H1 (cell line): ENCODE results near the gene SPDYC. TPM values are rescaled to one million over a fixed set of nuclear protein-coding genes. Genes with fewer than 3 reads are reported as not detected.

Experiments used
- CTCF ChIA-PET: fragments of 300-600 bp; sonication (Branson Sonifier 250); formaldehyde crosslinking; loops from one replicate; lab custom pipeline; 2021; ENCODE audit not compliant: partially characterized antibody; lab: Charles Lee
- POLR2A ChIA-PET: fragments of 300-600 bp; sonication (Branson Sonifier 250); formaldehyde crosslinking; loops from one replicate; lab custom pipeline; 2021; ENCODE audit warnings: inconsistent platforms; ENCODE audit not compliant: partially characterized antibody; lab: Charles Lee
- DNase-seq, 2 experiments: peaks; one replicate each; pipeline versions ENCODE4 v3.0.0 to v3.0.0-alpha.2; 2010 to 2022; ENCODE audit warnings: low spot score in 2 of 2, low read depth in 1 of 2, mixed read lengths in 1 of 2
- FAIRE-seq: peaks from 2 replicates; lab custom pipeline; 2011; peaks lifted over from hg19 to GRCh38; lab: Jason Lieb, UNC
- H2AFZ ChIP-seq: 2 replicates; pipeline ENCODE4 v1.8.1; 2012; ENCODE audit warnings: low read length, inconsistent platforms
- H2AK5ac ChIP-seq: 2 replicates; pipeline ENCODE4 v1.6.1; 2013; ENCODE audit warnings: low read depth, low read length
- H2BK120ac ChIP-seq: replicated peaks from 2 replicates; pipeline ENCODE3; 2013; ENCODE audit warnings: low read depth, low read length, inconsistent platforms
- H2BK12ac ChIP-seq: 2 replicates; pipeline ENCODE4 v1.6.1; 2013; ENCODE audit warnings: low read depth, low read length
- H2BK15ac ChIP-seq: 2 replicates; pipeline ENCODE4 v1.6.1; 2013; ENCODE audit warnings: low read length
- H2BK20ac ChIP-seq: 2 replicates; pipeline ENCODE4 v1.6.1; 2013; ENCODE audit warnings: low read length
- H2BK5ac ChIP-seq: 2 replicates; pipeline ENCODE4 v1.6.1; 2013; ENCODE audit warnings: low read depth, low read length
- H3K14ac ChIP-seq: 2 replicates; pipeline ENCODE4 v1.6.1; 2013; ENCODE audit warnings: inconsistent platforms; ENCODE audit not compliant: insufficient read length
- H3K18ac ChIP-seq: 2 replicates; pipeline ENCODE4 v1.6.1; 2013; ENCODE audit warnings: low read length; ENCODE audit errors: extremely low read depth
- H3K23ac ChIP-seq: 2 replicates; pipeline ENCODE4 v1.6.1; 2013; ENCODE audit warnings: inconsistent platforms; ENCODE audit not compliant: insufficient read length
- H3K23me2 ChIP-seq: 2 replicates; pipeline ENCODE4 v1.6.1; 2013; ENCODE audit warnings: low read depth, low read length
- H3K27ac ChIP-seq: 2 replicates; pipeline ENCODE4 v1.6.1; 2011; ENCODE audit warnings: low read depth, low read length, inconsistent platforms
- H3K27me3 ChIP-seq, 4 experiments: replicated peaks in 1 of 4; 1 replicate in 1 of 4; 2 replicates in 3 of 4; pipeline versions ENCODE4 v1.6.1 to v1.8.1; 2011 to 2013; ENCODE audit warnings: low read length in 3 of 4, mild to moderate bottlenecking in 3 of 4, inconsistent platforms in 2 of 4, mixed read lengths in 2 of 4, moderate library complexity in 1 of 4; ENCODE audit not compliant: control insufficient read depth in 3 of 4, insufficient read depth in 3 of 4; ENCODE audit errors: extremely low read depth in 1 of 4
- H3K36me3 ChIP-seq, 4 experiments: 2 replicates each; pipeline versions ENCODE4 v1.6.1 to v1.8.1; 2011 to 2013; ENCODE audit warnings: mild to moderate bottlenecking in 4 of 4, low read length in 3 of 4, moderate library complexity in 2 of 4, control low read depth in 1 of 4, inconsistent platforms in 1 of 4; ENCODE audit not compliant: insufficient read depth in 4 of 4, control insufficient read depth in 2 of 4
- H3K4ac ChIP-seq: replicated peaks from 2 replicates; pipeline ENCODE3; 2013; ENCODE audit warnings: low read length, low read depth, mixed read lengths, inconsistent platforms; ENCODE audit not compliant: insufficient read length
- H3K4me1 ChIP-seq, 4 experiments: replicated peaks in 1 of 4; 1 replicate in 1 of 4; 2 replicates in 3 of 4; pipeline versions ENCODE4 v1.6.1 to v1.8.1; 2011 to 2013; ENCODE audit warnings: low read length in 3 of 4, inconsistent platforms in 2 of 4, mixed read lengths in 1 of 4; ENCODE audit not compliant: insufficient read depth in 4 of 4, control insufficient read depth in 3 of 4
- H3K4me2 ChIP-seq, 2 experiments: 2 replicates each; pipeline versions ENCODE4 v1.6.1 to v1.8.1; 2011 to 2013; ENCODE audit warnings: low read depth in 2 of 2, low read length in 2 of 2, control low read depth in 1 of 2, inconsistent platforms in 1 of 2, mild to moderate bottlenecking in 1 of 2; ENCODE audit not compliant: insufficient read depth in 1 of 2
- H3K4me3 ChIP-seq, 4 experiments: fragments of 200-600, 300-600 bp in 1 of 4; sonication (generic), shearing (Covaris generic), sonication (Bioruptor Twin) in 1 of 4; 2 replicates each; pipeline versions ENCODE4 v1.5.1 to v1.8.1; 2011 to 2016; ENCODE audit warnings: low read length in 4 of 4, low read depth in 3 of 4, control low read depth in 2 of 4, inconsistent platforms in 2 of 4, mild to moderate bottlenecking in 2 of 4, mixed read lengths in 1 of 4, moderate library complexity in 1 of 4; ENCODE audit not compliant: insufficient read depth in 2 of 4; ENCODE audit errors: extremely low read depth in 1 of 4
- H3K56ac ChIP-seq: replicated peaks from 2 replicates; pipeline ENCODE3; 2013; ENCODE audit warnings: low read depth, mild to moderate bottlenecking, mixed read lengths, low read length, inconsistent platforms; ENCODE audit not compliant: insufficient read length
- H3K79me1 ChIP-seq: 2 replicates; pipeline ENCODE4 v1.6.1; 2013; ENCODE audit warnings: low read depth, low read length, control low read depth
- H3K79me2 ChIP-seq, 2 experiments: 2 replicates each; pipeline versions ENCODE4 v1.6.1 to v1.8.1; 2012 to 2013; ENCODE audit warnings: low read length in 2 of 2, mild to moderate bottlenecking in 2 of 2, inconsistent platforms in 1 of 2; ENCODE audit not compliant: insufficient read depth in 2 of 2, control insufficient read depth in 1 of 2
- H3K9ac ChIP-seq, 4 experiments: replicated peaks in 1 of 4; 1 replicate in 1 of 4; 2 replicates in 3 of 4; pipeline versions ENCODE4 v1.6.1 to v1.8.1; 2011 to 2013; ENCODE audit warnings: low read depth in 3 of 4, low read length in 3 of 4, control low read depth in 2 of 4, mild to moderate bottlenecking in 2 of 4, moderate library complexity in 2 of 4, inconsistent platforms in 1 of 4; ENCODE audit errors: extremely low read depth in 1 of 4
- H3K9me3 ChIP-seq, 2 experiments: 2 replicates each; pipeline versions ENCODE4 v1.6.1 to v1.8.1; 2012 to 2013; ENCODE audit warnings: mild to moderate bottlenecking in 2 of 2, moderate library complexity in 2 of 2, control low read depth in 1 of 2, inconsistent platforms in 1 of 2, low read depth in 1 of 2, low read length in 1 of 2, mixed read lengths in 1 of 2; ENCODE audit not compliant: insufficient read depth in 2 of 2
- H4K20me1 ChIP-seq, 2 experiments: replicated peaks in 1 of 2; 2 replicates each; pipeline versions ENCODE3 to v1.8.1; 2011 to 2013; ENCODE audit warnings: inconsistent platforms in 2 of 2, low read length in 2 of 2, mild to moderate bottlenecking in 1 of 2; ENCODE audit not compliant: insufficient read depth in 2 of 2, control insufficient read depth in 1 of 2
- H4K5ac ChIP-seq: 2 replicates; pipeline ENCODE4 v1.6.1; 2013; ENCODE audit warnings: low read length, low read depth, mixed read lengths, inconsistent platforms; ENCODE audit not compliant: insufficient read length
- H4K8ac ChIP-seq: 2 replicates; pipeline ENCODE4 v1.8.0; 2013; ENCODE audit warnings: mild to moderate bottlenecking, moderate library complexity, low read length, inconsistent platforms; ENCODE audit not compliant: insufficient read depth; ENCODE audit errors: extremely low read depth
- H4K91ac ChIP-seq: replicated peaks from 2 replicates; pipeline ENCODE3; 2013; ENCODE audit warnings: low read length, mixed read lengths, inconsistent platforms; ENCODE audit not compliant: insufficient read length
- CHD1 ChIP-seq: IDR thresholded peaks from 2 replicates; pipeline ENCODE4 v1.6.1; 2012; ENCODE audit warnings: low read depth, low read length, improper control_type of control experiment
- CREB1 ChIP-seq: IDR thresholded peaks from 2 replicates; pipeline ENCODE4 v1.6.1; 2012; ENCODE audit warnings: inconsistent platforms
- GTF2F1 ChIP-seq: IDR thresholded peaks from 2 replicates; pipeline ENCODE4 v1.6.1; 2012; ENCODE audit warnings: low read depth, low read length, improper control_type of control experiment, borderline replicate concordance
- JUN ChIP-seq: IDR thresholded peaks from 2 replicates; pipeline ENCODE4 v1.6.1; 2011; ENCODE audit warnings: low read depth, mild to moderate bottlenecking, improper control_type of control experiment, low read length
- KDM1A ChIP-seq: fragments of 200-600, 300-600 bp; sonication (generic); IDR thresholded peaks from 2 replicates; pipeline ENCODE4 v1.7.1; 2016; ENCODE audit warnings: mild to moderate bottlenecking, low read length, borderline replicate concordance
- KDM4A ChIP-seq: IDR thresholded peaks from one replicate; pipeline ENCODE4 v1.7.1; 2012; ENCODE audit warnings: low read depth, mild to moderate bottlenecking, moderate library complexity, low read length, inconsistent platforms; ENCODE audit not compliant: severe bottlenecking
- NANOG ChIP-seq: IDR thresholded peaks from 2 replicates; pipeline ENCODE4 v1.6.1; 2011; ENCODE audit warnings: low read length, low read depth, mild to moderate bottlenecking, inconsistent platforms; ENCODE audit not compliant: insufficient read depth, poor library complexity, severe bottlenecking
- PHF8 ChIP-seq: fragments of 200-600 bp; sonication (generic); conservative IDR thresholded peaks from 2 replicates; pipeline ENCODE4 v1.7.1; 2012; ENCODE audit warnings: low read depth, mild to moderate bottlenecking, inconsistent platforms, low read length, moderate library complexity
- SIX5 ChIP-seq: IDR thresholded peaks from 2 replicates; pipeline ENCODE4 v1.6.1; 2011; ENCODE audit warnings: mild to moderate bottlenecking, low read depth, low read length
- SP2 ChIP-seq: IDR thresholded peaks from 2 replicates; pipeline ENCODE4 v1.6.1; 2012; ENCODE audit warnings: mild to moderate bottlenecking, low read length, inconsistent platforms
- TAF1 ChIP-seq: IDR thresholded peaks from 2 replicates; pipeline ENCODE4 v1.6.1; 2011; ENCODE audit warnings: mild to moderate bottlenecking, low read depth, low read length
- YY1 ChIP-seq: IDR thresholded peaks from 2 replicates; pipeline ENCODE4 v1.6.1; 2011; ENCODE audit warnings: low read depth, mild to moderate bottlenecking, low read length
- ZNF274 ChIP-seq: IDR thresholded peaks from 2 replicates; pipeline ENCODE4 v1.7.0; 2012; ENCODE audit warnings: low read length, borderline replicate concordance; ENCODE audit errors: extremely low read depth
- WGBS, 2 experiments: shearing (Covaris generic) in 1 of 2; methylation state at CpG; one replicate each; pipeline versions ENCODE4 v1.1.6 to v1.1.7; 2013 to 2015; ENCODE audit warnings: low lambda C conversion rate in 2 of 2, mixed read lengths in 2 of 2, inconsistent platforms in 1 of 2, low coverage in 1 of 2, missing lambda C conversion rate in 1 of 2; ENCODE audit not compliant: insufficient replicate concordance in 2 of 2, insufficient coverage in 1 of 2, insufficient read length in 1 of 2; ENCODE audit errors: extremely low coverage in 1 of 2, missing lambda C conversion rate in 1 of 2; 5-methylcytosine and 5-hydroxymethylcytosine counted together
- polyA plus RNA-seq, 7 experiments: library from polyadenylated mRNA; depleted of rRNA in 3 of 7; stranded (reverse) in 5 of 7; unstranded in 2 of 7; fragments of >200 nt in 5 of 7; fragments of 200-250 nt in 2 of 7; gene quantifications; 1 replicate in 5 of 7; 2 replicates in 1 of 7; 4 replicates in 1 of 7; pipeline versions ENCODE4 v1.2.1 to v1.2.3, GENCODE V29; 2011 to 2013; ENCODE audit warnings: missing spikeins in 2 of 7, mixed read lengths in 2 of 7
- total RNA-seq: library from RNA; stranded (reverse); fragmentation: NEBNext Ultra II Directional; extraction: Animal tissue kit (Norgen Biotek cat#: 25700); gene quantifications from 2 replicates; pipeline ENCODE4 v1.2.1, GENCODE V29; 2021
- TF ChIP-seq, protein P1 (sequence below): IDR thresholded peaks from 2 replicates; pipeline ENCODE4 v1.6.1; 2012; ENCODE audit warnings: inconsistent platforms

The SPDYC gene
- total and polyA plus RNA-seq, 2 of the 8 experiments (the other 6 are each of a cell fraction or from before 2014, with no cell fraction given): 0.15 TPM; not detected in 1

DNA sequence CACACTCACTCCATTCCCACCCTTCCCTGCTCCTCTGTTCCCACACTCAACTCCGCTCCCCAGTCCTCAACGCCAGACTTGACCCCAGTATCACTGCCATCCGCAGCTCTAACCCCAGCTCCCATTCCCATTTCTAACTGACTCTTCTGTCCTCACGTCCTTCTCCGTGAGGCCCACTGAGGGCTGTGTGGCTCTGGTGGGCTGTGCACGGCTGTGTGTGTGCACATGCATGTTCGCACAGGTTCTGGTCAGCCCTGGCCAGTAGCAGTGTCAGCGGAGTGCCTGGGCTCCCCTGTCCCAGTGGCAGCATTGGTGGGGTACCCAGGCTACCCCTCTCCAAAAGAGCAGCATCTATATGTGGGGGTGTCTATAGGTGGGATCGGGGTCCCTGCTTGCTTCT is 16.7 kb downstream of the SPDYC start:
- H2BK120ac ChIP-seq: peak overlapping the region; percentile 27
- H3K4me2 ChIP-seq: no peak overlapping the region
- H3K9me3 ChIP-seq: no peaks in the 10 kb centered on the region
- peak overlapping the region; percentile 6; the same call in 1 of the 2 replicates for H4K8ac ChIP-seq
- ChIA-PET CTCF (interaction anchor here (1.0 to 7.3 kb wide), 11 partner anchors 10 to 129 kb away, joined by 3 to 47 read pairs (median 6); partner anchors contain the start of gene CDC42EP2), POLR2A (interaction anchor here (1.1 to 1.6 kb wide), 10 partner anchors 10 to 74 kb away, joined by 3 to 9 read pairs (median 5); partner anchors contain the start of genes FAU, MRPL49 and ZNHIT2)
- FAIRE-seq (no peak), DNase-seq (no peak)
- peak overlapping the region; percentile 81 for H3K4ac ChIP-seq
- H2BK12ac ChIP-seq: no peak overlapping the region
- no peak overlapping the region for H3K14ac ChIP-seq
- H3K23me2 ChIP-seq: peaks cover 7% of the 10 kb centered on the region
- peaks cover 2 to 5% of the 10 kb centered on the region in 2 experiments for H4K20me1 ChIP-seq
- peak overlapping the region; percentile 84 for H2BK5ac ChIP-seq
- H2AFZ ChIP-seq: no peak overlapping the region
- no peak overlapping the region for H3K27ac ChIP-seq
- H3K4me3 ChIP-seq: no peak overlapping the region
- H3K79me1 ChIP-seq: peaks cover 12% of the 10 kb centered on the region; the same call in 1 of the 2 replicates
- no peak overlapping the region for H3K23ac ChIP-seq
- peak overlapping the region; percentile 34 for H4K91ac ChIP-seq
- peaks cover 7 to 38% (median 26%) of the 10 kb centered on the region in 4 experiments for H3K4me1 ChIP-seq
- peaks cover 0 to 13% of the 10 kb centered on the region in 2 experiments; a peak in 2 of 4 replicates for H3K79me2 ChIP-seq
- H3K36me3 ChIP-seq: peaks cover 19 to 60% (median 34%) of the 10 kb centered on the region in 4 experiments
- H2BK20ac ChIP-seq: no peak overlapping the region
- H4K5ac ChIP-seq: peak overlapping the region; percentile 38
- no peak overlapping the region for H3K56ac ChIP-seq
- no peaks in the 10 kb centered on the region for H3K27me3 ChIP-seq
- WGBS, 2 experiments: 96% methylated on average over 9 of the region's 9 CpGs; no CpG with 5 or more reads in 1 of the 2 experiments
- H2BK15ac ChIP-seq: peak overlapping the region; percentile 53
- peak overlapping the region; percentile 82 for H2AK5ac ChIP-seq
- no peak overlapping the region for H3K9ac ChIP-seq
- peak overlapping the region; percentile 62 for H3K18ac ChIP-seq
- no peak for TF ChIP-seq SIX5
- TF ChIP-seq KDM4A: no peak
- TF ChIP-seq CHD1: no peak
- no peak for TF ChIP-seq JUN
- no peak for TF ChIP-seq YY1
- TF ChIP-seq, protein P1, sequence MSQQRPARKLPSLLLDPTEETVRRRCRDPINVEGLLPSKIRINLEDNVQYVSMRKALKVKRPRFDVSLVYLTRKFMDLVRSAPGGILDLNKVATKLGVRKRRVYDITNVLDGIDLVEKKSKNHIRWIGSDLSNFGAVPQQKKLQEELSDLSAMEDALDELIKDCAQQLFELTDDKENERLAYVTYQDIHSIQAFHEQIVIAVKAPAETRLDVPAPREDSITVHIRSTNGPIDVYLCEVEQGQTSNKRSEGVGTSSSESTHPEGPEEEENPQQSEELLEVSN: no peak
- no peak for TF ChIP-seq TAF1
- no peak for TF ChIP-seq KDM1A
- TF ChIP-seq ZNF274: no peak
- TF ChIP-seq NANOG: no peak
- no peak for TF ChIP-seq PHF8
- no peak for TF ChIP-seq SP2
- TF ChIP-seq CREB1: no peak
- TF ChIP-seq GTF2F1: no peak
